Measurements from ENCODE around the gene ACTL8.
A peak's percentile ranks its signal among the peaks of the same experiment; 100 is the strongest.

Gene ACTL8

DNA sequence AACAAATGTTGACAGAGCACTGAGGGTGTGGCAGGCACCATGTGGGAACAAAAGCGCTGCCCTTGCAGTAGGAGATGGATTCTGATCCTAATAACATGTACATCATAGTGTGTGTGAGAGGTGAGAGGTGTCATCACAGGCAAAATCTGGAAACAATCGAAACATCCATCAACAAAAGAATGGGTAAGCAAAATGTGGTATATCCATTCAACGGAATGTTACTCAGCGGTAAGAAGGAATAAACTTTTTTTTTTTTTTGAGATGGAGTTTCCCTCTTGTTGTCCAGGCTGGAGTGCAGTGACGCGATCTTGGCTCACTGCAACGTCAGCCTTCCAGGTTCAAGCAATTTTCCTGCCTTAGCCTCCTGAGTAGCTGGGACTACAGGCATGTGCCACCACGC lies 112.3 kb downstream of the ACTL8 start:
- H3K4me3 ChIP-seq (ENCODE audit: low read depth, low read length): no peak overlapping the region
- in situ Hi-C loops (cut with HindIII; ENCODE audit: low sequenced_read_pairs): no loop called here
- TF ChIP-seq, protein P1, sequence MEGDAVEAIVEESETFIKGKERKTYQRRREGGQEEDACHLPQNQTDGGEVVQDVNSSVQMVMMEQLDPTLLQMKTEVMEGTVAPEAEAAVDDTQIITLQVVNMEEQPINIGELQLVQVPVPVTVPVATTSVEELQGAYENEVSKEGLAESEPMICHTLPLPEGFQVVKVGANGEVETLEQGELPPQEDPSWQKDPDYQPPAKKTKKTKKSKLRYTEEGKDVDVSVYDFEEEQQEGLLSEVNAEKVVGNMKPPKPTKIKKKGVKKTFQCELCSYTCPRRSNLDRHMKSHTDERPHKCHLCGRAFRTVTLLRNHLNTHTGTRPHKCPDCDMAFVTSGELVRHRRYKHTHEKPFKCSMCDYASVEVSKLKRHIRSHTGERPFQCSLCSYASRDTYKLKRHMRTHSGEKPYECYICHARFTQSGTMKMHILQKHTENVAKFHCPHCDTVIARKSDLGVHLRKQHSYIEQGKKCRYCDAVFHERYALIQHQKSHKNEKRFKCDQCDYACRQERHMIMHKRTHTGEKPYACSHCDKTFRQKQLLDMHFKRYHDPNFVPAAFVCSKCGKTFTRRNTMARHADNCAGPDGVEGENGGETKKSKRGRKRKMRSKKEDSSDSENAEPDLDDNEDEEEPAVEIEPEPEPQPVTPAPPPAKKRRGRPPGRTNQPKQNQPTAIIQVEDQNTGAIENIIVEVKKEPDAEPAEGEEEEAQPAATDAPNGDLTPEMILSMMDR (IDR thresholded peaks at IDR 0.05; ENCODE audit: low read depth, low read length): no peak
- DNase-seq (ENCODE audit: low read depth, low spot score): no peak

- no peak for DNase-seq (ENCODE audit: low read depth, low spot score)
- in situ Hi-C loops (cut with HindIII; ENCODE audit: low sequenced_read_pairs): no loop called here
- no peak overlapping the region for H3K4me3 ChIP-seq (ENCODE audit: low read depth, low read length)
- TF ChIP-seq, protein P1 (IDR thresholded peaks at IDR 0.05; ENCODE audit: low read depth, low read length): no peak
These were observed 114.7 kb downstream of the ACTL8 start for GRCh38 chr1:17869815-17870214.

GRCh38 chr1:17870679-17871078 lies 115.5 kb downstream of the ACTL8 start:
- no peak for DNase-seq (ENCODE audit: low read depth, low spot score)
- in situ Hi-C loops (cut with HindIII; ENCODE audit: low sequenced_read_pairs): no loop called here
- TF ChIP-seq, protein P1 (IDR thresholded peaks at IDR 0.05; ENCODE audit: low read depth, low read length): no peak

DNA sequence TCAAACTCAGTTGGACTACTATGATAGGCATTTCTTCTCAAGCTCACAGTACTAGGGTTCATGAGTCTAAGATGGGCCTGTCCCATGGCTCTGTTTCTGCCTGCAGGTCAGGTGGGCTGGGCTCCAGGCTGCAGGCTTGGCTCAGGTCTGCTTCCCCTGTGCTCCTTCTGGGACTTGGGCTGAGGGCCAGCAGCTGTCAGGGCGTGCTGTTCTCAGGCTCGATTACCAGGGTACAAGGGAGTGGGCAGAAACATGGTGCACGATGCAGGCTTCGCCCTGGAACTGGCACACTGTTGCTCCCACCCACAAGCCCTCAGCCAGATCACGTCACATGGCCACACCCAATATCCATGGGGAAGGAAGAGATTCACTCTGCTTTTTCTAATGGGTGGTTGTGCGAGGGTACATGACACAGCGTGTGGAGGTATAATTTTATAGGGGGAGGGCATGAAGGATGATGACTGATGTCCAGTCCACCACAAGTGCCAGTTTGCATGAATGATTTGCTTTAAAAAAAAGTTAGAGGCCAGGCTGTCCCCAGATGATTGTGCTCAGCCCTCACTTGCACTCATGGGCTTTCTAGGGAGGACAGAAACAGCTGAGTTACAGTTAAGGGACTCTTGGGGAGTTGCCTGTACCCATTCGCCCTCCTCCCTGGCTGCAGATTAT lies 118.0 kb downstream of the ACTL8 start:
- no peak overlapping the region for H3K4me3 ChIP-seq (ENCODE audit: low read depth, low read length)
- DNase-seq (ENCODE audit: low read depth, low spot score): no peak
- in situ Hi-C loops (cut with HindIII; ENCODE audit: low sequenced_read_pairs): no loop called here
- TF ChIP-seq, protein P1 (IDR thresholded peaks at IDR 0.05; ENCODE audit: low read depth, low read length): no peak

More at GRCh38 chr1:17870679-17871078, 115.5 kb downstream of the ACTL8 start:
- H3K4me3 ChIP-seq (ENCODE audit: low read depth, low read length): no peak overlapping the region

GRCh38 chr1:17874231-17874630 lies 119.1 kb downstream of the ACTL8 start:
- DNase-seq (ENCODE audit: low read depth, low spot score): peak; percentile 78
- H3K4me3 ChIP-seq (ENCODE audit: low read depth, low read length): no peak overlapping the region
- in situ Hi-C loops (cut with HindIII; ENCODE audit: low sequenced_read_pairs): no loop called here
- TF ChIP-seq, protein P1 (IDR thresholded peaks at IDR 0.05; ENCODE audit: low read depth, low read length): no peak

GRCh38 chr1:17874710-17875109 lies 119.6 kb downstream of the ACTL8 start:
- DNase-seq (ENCODE audit: low read depth, low spot score): peak; percentile 48
- TF ChIP-seq, protein P1 (IDR thresholded peaks at IDR 0.05; ENCODE audit: low read depth, low read length): no peak
- in situ Hi-C loops (cut with HindIII; ENCODE audit: low sequenced_read_pairs): no loop called here
- no peak overlapping the region for H3K4me3 ChIP-seq (ENCODE audit: low read depth, low read length)
